ENCODE results near the gene ENTR1.

Gene ENTR1

DNA sequence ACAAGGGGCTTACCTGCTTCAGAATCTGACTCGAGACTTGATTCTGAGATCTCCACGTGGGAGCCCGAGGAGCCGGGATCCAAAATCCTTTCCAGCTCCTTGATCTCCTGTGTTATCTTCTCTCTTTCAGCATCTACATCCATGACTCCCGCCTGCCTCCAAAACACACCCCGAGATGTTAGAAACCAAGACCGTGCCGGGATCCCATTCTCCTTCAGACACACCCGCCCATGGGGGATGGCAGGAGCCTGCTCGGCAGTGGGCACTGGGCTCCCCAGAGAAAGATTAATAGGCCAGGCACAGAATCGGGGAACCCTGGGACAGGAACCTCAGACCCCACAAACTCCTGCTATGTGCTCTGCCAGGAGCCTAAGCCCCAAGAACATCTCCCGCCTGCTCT is 12.1 kb downstream of the ENTR1 start:
- peak overlapping the region; percentile 86 to 100 (median 94) for H3K4me2 ChIP-seq
- peak overlapping the region in 2 of 11 experiments; percentile 79 to 87; a peak in 4 of 22 replicates for H3K27ac ChIP-seq
- peaks cover 58 to 73% (median 67%) of the 10 kb centered on the region in 11 experiments for H3K36me3 ChIP-seq

GRCh38 chr9:136397643-136398042 is 12.8 kb downstream of the ENTR1 start:
- H3K4me3 ChIP-seq = no peak overlapping the region
- H3K4me1 ChIP-seq = peaks cover 11 to 24% (median 19%) of the 10 kb centered on the region in 10 experiments
- H3K27me3 ChIP-seq = no peaks in the 10 kb centered on the region
- H4K20me1 ChIP-seq = peaks cover 0 to 74% (median 54%) of the 10 kb centered on the region in 11 experiments; a peak in 20 of 22 replicates
- TF ChIP-seq Cebpa-rat (IDR thresholded peaks at IDR 0.05) = no peak
- no peak overlapping the region; a peak in 1 of 22 replicates for H3K27ac ChIP-seq
- peak overlapping the region in 10 of 11 experiments; percentile 25 to 95 (median 84); a peak in 18 of 22 replicates for H3K9ac ChIP-seq
- peaks cover 64 to 79% (median 73%) of the 10 kb centered on the region in 11 experiments for H3K36me3 ChIP-seq
- H3K4me2 ChIP-seq = peak overlapping the region in 1 of 11 experiments; percentile 92; a peak in 1 of 22 replicates
- H3K9me3 ChIP-seq (replicated peaks in 1 of 11) = no peaks in the 10 kb centered on the region

More for the DNA sequence above, 12.1 kb downstream of the ENTR1 start:
- Histone ChIP-seq H4K20me1 (peaks cover 0 to 68% (median 48%) of the 10 kb centered on the region in 11 experiments; a peak in 20 of 22 replicates), H3K27me3 (no peaks in the 10 kb centered on the region), H3K4me3 (peak overlapping the region in 9 of 10 experiments; percentile 84 to 100 (median 94); a peak in 17 of 20 replicates), H3K9me3 (replicated peaks in 1 of 11) (no peaks in the 10 kb centered on the region), H3K9ac (peak overlapping the region; percentile 79 to 95 (median 85)), H3K4me1 (peaks cover 12 to 24% (median 20%) of the 10 kb centered on the region in 10 experiments)
- TF ChIP-seq Cebpa-rat (IDR thresholded peaks at IDR 0.05) = no peak

- 0 out of 22 replicates have a peak overlapping the region, but pooled peaks of 1 of the 11 experiments have one; percentile 35 for H3K9ac ChIP-seq
- H3K27me3 ChIP-seq = no peaks in the 10 kb centered on the region
- H3K27ac ChIP-seq = no peak overlapping the region
- no peaks in the 10 kb centered on the region for H3K9me3 ChIP-seq (replicated peaks in 1 of 11)
- H3K4me1 ChIP-seq = peaks cover 11 to 24% (median 19%) of the 10 kb centered on the region in 10 experiments
- peaks cover 0 to 88% (median 67%) of the 10 kb centered on the region in 11 experiments; a peak in 20 of 22 replicates for H4K20me1 ChIP-seq
- TF ChIP-seq Cebpa-rat (IDR thresholded peaks at IDR 0.05) = no peak
- H3K4me2 ChIP-seq = no peak overlapping the region
- H3K4me3 ChIP-seq = no peak overlapping the region
- peaks cover 64 to 79% (median 73%) of the 10 kb centered on the region in 11 experiments for H3K36me3 ChIP-seq
Measured at GRCh38 chr9:136396219-136396515, 14.2 kb downstream of the ENTR1 start.

- no peaks in the 10 kb centered on the region for H3K9me3 ChIP-seq (replicated peaks in 1 of 11)
- no peaks in the 10 kb centered on the region for H3K27me3 ChIP-seq
- no peak for TF ChIP-seq Cebpa-rat (IDR thresholded peaks at IDR 0.05)
- peaks cover 0 to 84% (median 71%) of the 10 kb centered on the region in 11 experiments; a peak in 20 of 22 replicates for H4K20me1 ChIP-seq
- H3K9ac ChIP-seq = no peak overlapping the region
- no peak overlapping the region for H3K27ac ChIP-seq
- H3K36me3 ChIP-seq = peaks cover 65 to 81% (median 79%) of the 10 kb centered on the region in 11 experiments
- H3K4me1 ChIP-seq = peaks cover 11 to 20% (median 17%) of the 10 kb centered on the region in 10 experiments
- no peak overlapping the region for H3K4me2 ChIP-seq
- H3K4me3 ChIP-seq = no peak overlapping the region
Measured at GRCh38 chr9:136395345-136396218, 14.8 kb downstream of the ENTR1 start.

- Histone ChIP-seq H3K36me3 (peaks cover 66 to 87% (median 82%) of the 10 kb centered on the region in 11 experiments), H3K4me3 (no peak overlapping the region), H3K4me1 (peaks cover 11 to 16% (median 13%) of the 10 kb centered on the region in 10 experiments), H3K9me3 (replicated peaks in 1 of 11) (no peaks in the 10 kb centered on the region), H3K27ac (no peak overlapping the region), H3K27me3 (no peaks in the 10 kb centered on the region), H3K9ac (peak overlapping the region in 1 of 11 experiments; percentile 8; a peak in 2 of 22 replicates), H3K4me2 (no peak overlapping the region), H4K20me1 (peaks cover 0 to 85% (median 72%) of the 10 kb centered on the region in 11 experiments; a peak in 20 of 22 replicates)
- no peak for TF ChIP-seq Cebpa-rat (IDR thresholded peaks at IDR 0.05)
Measured at GRCh38 chr9:136395020-136395340, 15.4 kb downstream of the ENTR1 start.

GRCh38 chr9:136394312-136395019 is 15.9 kb downstream of the ENTR1 start:
- Histone ChIP-seq H3K36me3 (peaks cover 72 to 92% (median 87%) of the 10 kb centered on the region in 11 experiments), H4K20me1 (peaks cover 0 to 85% (median 72%) of the 10 kb centered on the region in 11 experiments; a peak in 20 of 22 replicates), H3K4me3 (no peak overlapping the region), H3K9ac (peak overlapping the region in 1 of 11 experiments; percentile 8; a peak in 2 of 22 replicates), H3K27ac (no peak overlapping the region), H3K9me3 (replicated peaks in 1 of 11) (no peaks in the 10 kb centered on the region), H3K27me3 (no peaks in the 10 kb centered on the region), H3K4me1 (peaks cover 11 to 21% (median 13%) of the 10 kb centered on the region in 10 experiments), H3K4me2 (no peak overlapping the region)
- no peak for TF ChIP-seq Cebpa-rat (IDR thresholded peaks at IDR 0.05)

- Histone ChIP-seq H3K4me3 (no peak overlapping the region), H3K27me3 (no peaks in the 10 kb centered on the region), H3K4me2 (no peak overlapping the region), H4K20me1 (peaks cover 0 to 85% (median 68%) of the 10 kb centered on the region in 11 experiments; a peak in 20 of 22 replicates), H3K36me3 (peaks cover 81 to 97% (median 94%) of the 10 kb centered on the region in 11 experiments), H3K27ac (no peak overlapping the region), H3K4me1 (peaks cover 4 to 16% (median 6%) of the 10 kb centered on the region in 10 experiments), H3K9me3 (replicated peaks in 1 of 11) (no peaks in the 10 kb centered on the region), H3K9ac (0 out of 22 replicates have a peak overlapping the region, but pooled peaks of 1 of the 11 experiments have one; percentile 18)
- TF ChIP-seq Cebpa-rat (IDR thresholded peaks at IDR 0.05) = no peak
Measured at GRCh38 chr9:136393531-136393930, 16.9 kb downstream of the ENTR1 start.

DNA sequence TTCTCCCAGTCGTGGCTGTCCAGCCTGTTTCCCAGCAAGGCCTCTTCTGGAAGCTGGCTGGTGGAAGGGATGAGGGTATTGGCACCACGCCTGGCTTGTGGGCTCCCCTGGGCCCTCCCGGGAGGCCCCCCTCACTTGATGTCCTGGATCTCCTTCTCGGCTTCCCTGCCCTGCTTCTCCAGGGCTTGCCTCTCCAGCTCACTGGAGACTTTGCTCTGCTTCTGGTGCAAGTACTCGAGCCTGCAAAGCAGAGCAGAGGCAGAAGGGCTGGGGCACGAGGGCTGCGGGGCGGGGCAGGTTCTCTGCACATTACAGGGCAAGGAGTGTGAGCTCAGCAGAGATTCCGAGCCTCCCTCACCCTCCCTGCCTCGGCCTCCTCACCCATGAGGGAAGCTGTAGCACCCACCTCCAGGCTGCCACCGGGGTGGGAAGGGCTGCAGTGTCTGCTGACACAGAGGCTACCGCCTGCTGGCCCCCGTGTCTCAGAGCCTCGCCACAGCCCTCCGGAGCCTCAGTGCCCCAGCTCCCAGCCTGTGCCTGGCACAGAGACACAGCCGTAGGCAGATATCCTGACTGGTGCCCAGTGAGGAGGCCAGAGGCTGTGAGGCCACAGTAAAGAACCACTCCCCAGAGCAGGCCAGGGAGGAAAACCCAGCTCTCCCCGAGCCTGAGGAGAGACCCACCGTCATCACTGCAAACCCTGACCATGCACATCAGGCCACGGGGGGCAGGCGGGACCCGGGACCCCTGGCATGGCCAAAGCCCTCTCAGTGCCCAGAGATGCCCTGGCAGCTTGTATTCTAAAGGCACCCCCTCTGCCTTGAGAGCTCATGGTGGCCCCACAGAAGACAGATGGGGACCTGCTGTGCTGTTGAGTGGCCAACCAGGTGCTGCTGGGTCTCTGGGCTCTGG is 17.6 kb downstream of the ENTR1 start:
- Histone ChIP-seq H3K27me3 (no peaks in the 10 kb centered on the region), H3K4me2 (no peak overlapping the region), H4K20me1 (peaks cover 0 to 80% (median 61%) of the 10 kb centered on the region in 11 experiments; a peak in 18 of 22 replicates), H3K36me3 (peaks cover 87 to 97% (median 95%) of the 10 kb centered on the region in 11 experiments), H3K4me3 (no peak overlapping the region), H3K4me1 (peaks cover 0 to 9% (median 0%) of the 10 kb centered on the region in 10 experiments; a peak in 2 of 20 replicates), H3K27ac (no peak overlapping the region), H3K9me3 (replicated peaks in 1 of 11) (no peaks in the 10 kb centered on the region), H3K9ac (peak overlapping the region in 3 of 11 experiments; percentile 15 to 18 (median 17); a peak in 2 of 22 replicates)
- TF ChIP-seq Cebpa-rat (IDR thresholded peaks at IDR 0.05) = no peak
